D721Med (cell line): ENCODE data around the gene NFKBIB.

Source experiments
- DNase-seq: peaks from one replicate; pipeline ENCODE4 v3.0.0; 2011; ENCODE audit warnings: low spot score; ENCODE audit not compliant: insufficient read length
- FAIRE-seq: peaks from 2 replicates; lab custom pipeline; 2011; peaks lifted over from hg19 to GRCh38; lab: Jason Lieb, UNC
- TF ChIP-seq, protein P1 (sequence below): IDR thresholded peaks from 2 replicates; pipeline ENCODE4 v1.5.1; 2012; ENCODE audit warnings: mild to moderate bottlenecking, control low read depth; ENCODE audit not compliant: insufficient read depth; ENCODE audit errors: missing control alignments

Gene NFKBIB

DNA sequence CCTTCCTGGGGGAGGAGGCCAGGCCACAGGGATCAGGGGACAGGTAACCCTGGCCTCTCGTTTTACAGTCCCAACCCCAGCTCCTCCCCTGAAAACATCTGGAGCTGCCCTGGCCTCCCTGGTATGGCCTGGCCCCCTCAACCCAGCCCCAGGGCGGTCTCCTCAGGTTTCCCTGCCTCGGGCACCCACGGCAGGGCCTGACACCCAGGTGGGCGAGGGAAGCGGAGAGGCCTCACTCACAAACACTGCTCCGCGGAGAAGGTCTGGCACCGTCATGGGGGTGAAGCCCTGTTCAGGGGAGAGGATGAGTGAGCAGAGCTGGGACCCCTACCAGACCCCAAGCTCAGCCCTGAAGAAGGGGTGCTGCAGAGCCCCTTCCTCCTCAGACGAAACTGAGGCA is 18.8 kb downstream of the NFKBIB start:
- no peak for DNase-seq
- TF ChIP-seq, protein P1, sequence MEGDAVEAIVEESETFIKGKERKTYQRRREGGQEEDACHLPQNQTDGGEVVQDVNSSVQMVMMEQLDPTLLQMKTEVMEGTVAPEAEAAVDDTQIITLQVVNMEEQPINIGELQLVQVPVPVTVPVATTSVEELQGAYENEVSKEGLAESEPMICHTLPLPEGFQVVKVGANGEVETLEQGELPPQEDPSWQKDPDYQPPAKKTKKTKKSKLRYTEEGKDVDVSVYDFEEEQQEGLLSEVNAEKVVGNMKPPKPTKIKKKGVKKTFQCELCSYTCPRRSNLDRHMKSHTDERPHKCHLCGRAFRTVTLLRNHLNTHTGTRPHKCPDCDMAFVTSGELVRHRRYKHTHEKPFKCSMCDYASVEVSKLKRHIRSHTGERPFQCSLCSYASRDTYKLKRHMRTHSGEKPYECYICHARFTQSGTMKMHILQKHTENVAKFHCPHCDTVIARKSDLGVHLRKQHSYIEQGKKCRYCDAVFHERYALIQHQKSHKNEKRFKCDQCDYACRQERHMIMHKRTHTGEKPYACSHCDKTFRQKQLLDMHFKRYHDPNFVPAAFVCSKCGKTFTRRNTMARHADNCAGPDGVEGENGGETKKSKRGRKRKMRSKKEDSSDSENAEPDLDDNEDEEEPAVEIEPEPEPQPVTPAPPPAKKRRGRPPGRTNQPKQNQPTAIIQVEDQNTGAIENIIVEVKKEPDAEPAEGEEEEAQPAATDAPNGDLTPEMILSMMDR: no peak
- no peak for FAIRE-seq

DNA sequence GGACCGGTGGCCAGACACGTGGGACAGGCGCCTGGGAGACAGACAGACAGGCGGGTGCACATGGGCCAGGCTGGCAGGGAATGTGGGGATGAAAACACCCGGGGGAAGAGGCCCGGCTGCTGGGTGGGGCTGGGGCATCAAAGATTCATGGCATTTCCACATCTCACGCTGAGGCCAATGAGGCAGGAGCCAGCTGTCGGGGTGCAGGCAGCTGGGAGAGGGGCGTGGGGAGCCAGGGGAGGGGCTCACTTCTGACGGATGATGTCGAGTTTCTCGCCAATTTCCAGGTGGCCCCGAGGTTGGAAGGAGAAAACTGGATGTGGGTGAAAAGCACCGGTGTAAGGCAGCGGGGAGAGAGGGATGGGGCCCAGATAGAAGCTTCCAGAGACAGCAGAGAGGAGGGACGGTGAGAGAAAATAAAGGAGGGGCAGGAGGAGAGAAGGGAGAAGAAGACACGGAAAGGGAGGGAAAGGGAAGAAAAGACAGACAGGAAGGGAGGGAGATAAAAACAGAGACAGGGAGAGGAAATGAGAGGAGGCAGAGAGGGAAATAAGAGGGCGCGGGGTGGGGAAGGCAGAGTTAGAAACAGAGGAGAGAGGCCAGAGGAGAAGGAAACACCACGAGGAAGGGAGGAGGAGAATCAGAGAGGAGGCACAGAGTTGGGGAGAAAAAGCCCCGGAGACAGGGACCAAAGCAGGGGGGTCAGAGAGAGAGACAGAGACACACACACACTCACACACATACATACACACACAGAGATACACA is 20.2 kb downstream of the NFKBIB start:
- TF ChIP-seq, protein P1: no peak
- no peak for FAIRE-seq
- peak; percentile 6 for DNase-seq

- TF ChIP-seq, protein P1: no peak
- DNase-seq (no peak), FAIRE-seq (no peak)
Observed at GRCh38 chr19:38920602-38921419, 21.0 kb downstream of the NFKBIB start.

- no peak for FAIRE-seq
Observed at GRCh38 chr19:38921420-38922274, 21.9 kb downstream of the NFKBIB start.

DNA sequence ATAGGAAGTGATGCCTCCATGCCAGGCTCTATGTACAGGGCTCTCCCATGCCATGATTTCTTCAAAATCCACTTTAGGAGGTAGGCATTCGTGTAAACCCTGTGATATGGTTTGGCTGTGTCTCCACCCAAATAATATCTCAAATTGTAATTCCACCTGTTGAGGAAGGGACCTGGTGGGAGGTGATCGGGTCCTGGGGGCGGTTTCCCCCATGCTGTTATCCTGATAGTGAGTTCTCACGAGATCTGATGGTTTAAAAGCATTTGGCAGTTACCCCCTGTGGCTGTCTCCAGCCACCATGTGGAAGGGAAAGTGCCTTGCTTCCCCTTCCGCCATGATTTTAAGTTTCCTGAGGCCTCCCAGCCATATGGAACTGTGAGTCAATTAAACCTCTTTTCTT is 22.7 kb downstream of the NFKBIB start:
- DNase-seq (no peak), FAIRE-seq (no peak)
- TF ChIP-seq, protein P1: no peak

More at GRCh38 chr19:38921420-38922274, 21.9 kb downstream of the NFKBIB start:
- TF ChIP-seq, protein P1: no peak
- DNase-seq: peak; percentile 5

- DNase-seq: no peak
- no peak for FAIRE-seq
- TF ChIP-seq, protein P1: no peak
Observed at GRCh38 chr19:38924388-38924787, 24.6 kb downstream of the NFKBIB start.
